Activated CD4-positive, alpha-beta T cell treated with anti-CD3 and anti-CD28 coated beads for 36 hours (primary cell): ENCODE data around the gene WDFY2. TPM values are rescaled to one million over a fixed set of nuclear protein-coding genes. Genes with fewer than 3 reads are reported as not detected.

Source experiments
- ATAC-seq: fragments of 200-7000 bp; cut with Tn5 transposase; one replicate; pipeline ENCODE4 v1.10.0; 2021; ENCODE audit warnings: mild to moderate bottlenecking, moderate library complexity
- CTCF ChIA-PET: fragments of 350-600 bp; sonication (Branson Sonifier 250); formaldehyde crosslinking; loops from one replicate; lab custom pipeline; 2021; ENCODE audit warnings: antibody characterized with exemption; lab: Charles Lee
- POLR2A ChIA-PET: fragments of 350-600 bp; sonication (Branson Sonifier 250); formaldehyde crosslinking; loops from one replicate; lab custom pipeline; 2021; ENCODE audit warnings: antibody characterized with exemption, inconsistent platforms; lab: Charles Lee
- DNase-seq: peaks from one replicate; pipeline ENCODE4 v3.0.0-alpha.2; 2020
- H3K27ac Mint-ChIP-seq: one replicate; pipeline ENCODE4 v1.8.0; 2021; ENCODE audit warnings: mixed read lengths
- H3K27me3 Mint-ChIP-seq: one replicate; pipeline ENCODE4 v1.8.0; 2021; ENCODE audit warnings: mixed read lengths
- H3K36me3 Mint-ChIP-seq: one replicate; pipeline ENCODE4 v1.8.0; 2021; ENCODE audit warnings: low read depth, mixed read lengths
- H3K4me1 Mint-ChIP-seq: one replicate; pipeline ENCODE4 v1.8.0; 2021; ENCODE audit warnings: mixed read lengths
- H3K4me3 Mint-ChIP-seq: one replicate; pipeline ENCODE4 v1.8.0; 2021; ENCODE audit warnings: mild to moderate bottlenecking, moderate library complexity, mixed read lengths
- H3K9me3 Mint-ChIP-seq: one replicate; pipeline ENCODE4 v1.8.0; 2021; ENCODE audit warnings: low read depth, mixed read lengths
- intact Hi-C, 2 experiments: fragments of 100-400 bp; cut with DNase I in 1 of 2; cut with micrococcal nuclease in 1 of 2; formaldehyde crosslinking; loops; one replicate each; pipeline versions ENCODE4 v1.14.2 to v1.15.1; 2022 to 2024; cut with DNase I, micrococcal nuclease
- total RNA-seq, 2 experiments: library from RNA; stranded (reverse); gene quantifications; one replicate each; pipeline ENCODE4 v1.2.3, GENCODE V29; 2021

Gene WDFY2
- total RNA-seq, 2 experiments from 2014 or later = 7.4 to 9.5 TPM

DNA sequence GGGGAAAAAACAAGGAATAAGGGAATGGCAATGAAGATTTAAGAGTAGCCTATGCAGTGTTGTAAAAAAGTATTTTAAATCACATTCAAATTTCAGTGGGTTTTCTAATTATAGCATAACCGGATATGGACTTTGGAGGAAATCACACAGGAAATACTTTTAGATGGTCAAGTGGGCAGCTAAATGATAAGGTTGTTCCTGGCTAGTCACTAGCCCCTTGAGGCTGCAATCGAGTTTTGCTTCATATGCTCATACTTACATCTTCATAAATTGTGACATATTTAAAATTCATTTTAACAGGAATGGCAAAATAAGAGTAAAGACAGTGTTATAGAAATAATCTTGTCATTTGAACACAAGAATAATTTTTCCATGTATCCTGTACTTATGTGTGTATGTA, 88.9 kb downstream of the WDFY2 start:
- Mint-ChIP-seq H3K4me1 (peaks cover 6% of the 10 kb centered on the region), H3K9me3 (peaks cover 2% of the 10 kb centered on the region), H3K27me3 (no peaks in the 10 kb centered on the region), H3K36me3 (peaks cover 12% of the 10 kb centered on the region), H3K4me3 (no peak overlapping the region), H3K27ac (no peak overlapping the region)
- intact Hi-C loops = no loop called here
- DNase-seq (no peak), ATAC-seq (no peak)
- POLR2A ChIA-PET = no interaction called here
- CTCF ChIA-PET = interaction anchor here (0.9 kb wide), 1 partner anchor 40 kb away, joined by 3 read pairs; no protein-coding TSS in a partner anchor

DNA sequence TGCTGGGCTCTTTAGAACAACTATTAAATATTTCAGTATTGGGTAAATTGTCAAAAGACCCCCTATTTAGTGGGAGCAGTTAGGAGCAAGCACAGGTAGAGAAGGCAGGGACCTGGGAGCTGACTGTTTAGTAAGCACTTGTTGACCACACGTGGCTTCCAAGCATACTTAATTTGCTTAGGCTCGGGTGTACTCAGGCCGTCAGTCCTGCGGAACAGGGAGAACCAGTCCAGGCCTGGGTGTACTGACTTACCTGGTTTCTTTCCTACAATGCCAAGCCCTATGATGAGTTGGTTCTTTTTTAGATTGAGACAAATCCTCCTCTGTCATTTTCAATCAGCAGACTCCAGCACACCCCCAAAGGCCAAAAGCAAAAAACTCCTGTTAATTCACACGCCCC, 90.0 kb downstream of the WDFY2 start:
- intact Hi-C loops = no loop called here
- Mint-ChIP-seq H3K27me3 (no peaks in the 10 kb centered on the region), H3K36me3 (peaks cover 12% of the 10 kb centered on the region), H3K4me1 (peaks cover 6% of the 10 kb centered on the region), H3K9me3 (peaks cover 2% of the 10 kb centered on the region), H3K4me3 (no peak overlapping the region), H3K27ac (no peak overlapping the region)
- ChIA-PET CTCF (no interaction called here), POLR2A (interaction anchor here (0.6 kb wide), 1 partner anchor 59 kb away, joined by 3 read pairs; no protein-coding TSS in a partner anchor)
- DNase-seq = no peak
- no peak for ATAC-seq

DNA sequence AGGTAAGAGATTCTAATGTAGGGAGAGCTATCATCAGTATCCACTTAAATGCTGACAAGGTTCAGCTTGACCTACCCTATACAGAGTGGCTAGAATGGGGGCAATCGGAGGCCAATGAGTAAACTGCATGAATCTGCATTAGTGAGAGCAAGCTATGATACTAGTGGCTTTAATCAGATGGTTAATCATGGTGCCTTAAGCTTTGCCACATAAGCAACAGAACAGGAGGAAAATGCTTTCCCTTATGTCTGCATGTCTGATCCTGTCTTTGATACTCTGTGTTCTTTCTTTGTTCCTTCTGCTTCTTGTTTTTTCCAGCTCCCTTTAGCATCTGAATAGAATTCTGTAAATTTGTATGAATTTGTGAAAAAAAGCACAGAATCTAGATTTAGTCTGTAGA, 91.1 kb downstream of the WDFY2 start:
- ChIA-PET CTCF (interaction anchor here (0.6 kb wide), 1 partner anchor 31 kb away, joined by 3 read pairs; no protein-coding TSS in a partner anchor), POLR2A (interaction anchor here (0.6 kb wide), 1 partner anchor 191 kb away, joined by 4 read pairs; no protein-coding TSS in a partner anchor)

DNA sequence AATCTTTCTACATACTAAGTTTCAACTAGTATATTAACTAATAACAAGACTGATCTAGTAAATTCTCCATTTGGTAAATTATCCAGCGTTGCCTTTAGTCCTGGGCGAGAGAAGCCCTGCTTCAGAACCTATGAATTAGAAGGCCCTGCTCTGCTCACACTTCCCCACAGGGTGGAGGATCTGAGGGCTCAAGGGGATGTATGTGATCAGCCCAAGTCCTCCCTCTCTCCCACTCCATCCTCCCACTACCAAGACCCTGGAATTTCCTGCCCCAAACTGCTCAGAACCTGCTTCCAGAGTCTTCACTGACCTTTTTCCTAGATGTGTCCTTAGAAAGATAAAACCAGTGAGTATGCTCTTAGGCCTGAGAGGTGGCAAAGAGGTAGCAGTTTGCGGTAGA, 91.6 kb downstream of the WDFY2 start:
- Mint-ChIP-seq H3K27ac (no peak overlapping the region), H3K4me3 (no peak overlapping the region), H3K4me1 (peaks cover 9% of the 10 kb centered on the region), H3K9me3 (peaks cover 2% of the 10 kb centered on the region), H3K36me3 (peaks cover 12% of the 10 kb centered on the region), H3K27me3 (no peaks in the 10 kb centered on the region)
- ATAC-seq (no peak), DNase-seq (no peak)
- POLR2A ChIA-PET = no interaction called here
- CTCF ChIA-PET = no interaction called here
- intact Hi-C loops = no loop called here

More for the DNA sequence above, 91.1 kb downstream of the WDFY2 start:
- Mint-ChIP-seq H3K9me3 (peaks cover 2% of the 10 kb centered on the region), H3K4me3 (no peak overlapping the region), H3K4me1 (peaks cover 6% of the 10 kb centered on the region), H3K36me3 (peaks cover 12% of the 10 kb centered on the region), H3K27me3 (no peaks in the 10 kb centered on the region), H3K27ac (no peak overlapping the region)
- intact Hi-C loops = no loop called here
- no peak for DNase-seq
- no peak for ATAC-seq

DNA sequence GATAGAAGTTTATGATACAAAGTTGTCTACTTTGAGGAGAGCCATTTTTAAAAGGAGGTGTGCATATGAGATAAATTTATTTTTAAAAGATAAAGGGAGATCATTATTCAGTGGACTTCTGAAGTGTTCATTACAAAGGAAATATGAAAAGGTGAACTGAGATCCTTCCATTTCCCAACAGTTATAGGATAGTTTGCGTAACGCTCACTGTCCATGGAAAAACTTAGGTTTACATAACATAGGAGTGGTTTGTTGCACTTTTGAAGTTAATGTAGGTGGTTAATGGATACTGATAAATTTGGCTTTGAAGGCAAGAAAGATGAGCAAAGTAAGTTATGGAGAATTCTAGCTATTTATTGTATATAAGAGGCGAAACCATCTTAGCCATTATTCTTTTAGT, 92.5 kb downstream of the WDFY2 start:
- H3K27me3 Mint-ChIP-seq = no peaks in the 10 kb centered on the region
- peaks cover 16% of the 10 kb centered on the region for H3K4me1 Mint-ChIP-seq
- no peak overlapping the region for H3K27ac Mint-ChIP-seq
- peaks cover 16% of the 10 kb centered on the region for H3K36me3 Mint-ChIP-seq
- ATAC-seq = no peak
- H3K9me3 Mint-ChIP-seq = no peaks in the 10 kb centered on the region
- no peak overlapping the region for H3K4me3 Mint-ChIP-seq
- POLR2A ChIA-PET = no interaction called here
- DNase-seq = no peak
- CTCF ChIA-PET = no interaction called here
- intact Hi-C loops = no loop called here

DNA sequence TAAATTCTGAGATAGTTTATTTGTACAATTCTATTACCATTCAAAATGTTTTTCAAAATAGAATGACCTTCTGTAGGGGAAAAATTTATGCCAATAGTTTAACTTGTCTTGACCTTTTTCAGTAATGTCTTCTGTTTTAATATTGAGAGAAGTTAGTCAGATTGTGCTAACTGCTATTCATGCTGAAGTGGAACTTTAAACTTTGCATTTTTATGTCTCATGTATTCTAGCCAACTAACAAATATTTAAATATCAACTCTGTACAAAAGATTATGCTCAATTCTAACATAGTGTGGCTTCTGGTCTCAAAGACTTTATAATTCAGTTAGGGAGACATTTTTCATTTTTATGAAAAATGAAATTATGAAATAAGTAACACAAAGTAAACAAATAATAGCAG, 94.2 kb downstream of the WDFY2 start:
- DNase-seq = no peak
- ATAC-seq = no peak
- ChIA-PET CTCF (no interaction called here), POLR2A (no interaction called here)
- Mint-ChIP-seq H3K27ac (no peak overlapping the region), H3K4me3 (no peak overlapping the region), H3K9me3 (no peaks in the 10 kb centered on the region), H3K4me1 (peaks cover 14% of the 10 kb centered on the region), H3K27me3 (no peaks in the 10 kb centered on the region), H3K36me3 (peaks cover 16% of the 10 kb centered on the region)
- intact Hi-C loops = no loop called here

DNA sequence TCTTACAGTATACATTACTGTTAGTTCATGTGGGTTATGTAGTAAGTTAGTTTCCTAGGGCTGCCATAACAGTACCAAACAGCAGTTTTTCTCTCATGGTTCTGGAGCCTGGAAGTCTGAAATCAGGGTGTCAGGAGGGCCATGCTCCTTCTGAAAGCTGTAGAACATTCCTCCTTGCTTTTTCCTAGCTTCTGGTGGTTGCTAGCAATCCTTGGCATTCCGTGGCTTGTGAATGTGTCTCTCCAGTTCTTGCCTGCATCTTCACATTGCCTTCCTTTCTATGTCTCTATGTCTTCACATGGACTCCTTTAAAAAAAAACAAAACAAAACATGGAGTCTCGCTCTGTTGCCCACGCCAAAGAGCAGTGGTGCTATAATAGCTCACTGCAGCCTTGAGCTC, 95.4 kb downstream of the WDFY2 start:
- no peak overlapping the region for H3K4me3 Mint-ChIP-seq
- no peaks in the 10 kb centered on the region for H3K27me3 Mint-ChIP-seq
- no peak for DNase-seq
- H3K36me3 Mint-ChIP-seq = peaks cover 16% of the 10 kb centered on the region
- no peaks in the 10 kb centered on the region for H3K9me3 Mint-ChIP-seq
- ChIA-PET POLR2A (no interaction called here), CTCF (no interaction called here)
- no peak for ATAC-seq
- no peak overlapping the region for H3K27ac Mint-ChIP-seq
- intact Hi-C loops = loop anchor here in 1 of 2 experiments (2.0 kb wide), 1 partner anchor 55 kb away; no protein-coding TSS in a partner anchor
- peaks cover 12% of the 10 kb centered on the region for H3K4me1 Mint-ChIP-seq

DNA sequence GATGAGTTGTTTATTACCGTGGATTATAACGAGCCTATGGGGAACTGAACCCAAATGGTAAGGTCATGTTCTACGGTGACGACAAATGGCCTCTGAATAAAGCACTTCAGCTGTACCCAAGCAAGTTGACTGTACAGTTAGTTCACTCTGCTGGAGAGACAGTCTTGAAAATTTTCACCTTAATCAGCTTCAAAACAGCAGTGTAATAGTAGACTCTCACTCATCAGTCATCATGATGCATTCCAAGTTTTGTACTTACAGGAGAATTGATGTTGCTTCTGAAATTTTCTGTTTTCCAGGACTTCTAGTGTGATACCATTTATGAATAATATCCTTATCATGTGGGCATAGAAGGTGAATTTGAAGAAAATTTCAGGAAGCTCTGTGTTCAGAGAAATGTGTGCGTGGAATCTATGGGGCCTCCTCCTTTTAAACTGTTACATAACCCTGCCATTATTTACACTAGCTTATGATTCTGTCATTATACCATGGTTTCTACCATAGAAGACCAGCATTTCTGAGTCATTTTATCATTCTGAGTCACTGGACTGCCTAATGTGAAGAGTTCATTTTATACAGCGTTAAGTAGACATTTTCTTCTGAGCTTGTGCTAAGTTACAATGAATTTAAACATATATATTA, 96.9 kb downstream of the WDFY2 start:
- DNase-seq (no peak), ATAC-seq (peak; percentile 92)
- H3K36me3 Mint-ChIP-seq = peaks cover 20% of the 10 kb centered on the region
- intact Hi-C loops = loop anchor here in 1 of 2 experiments (2.0 kb wide), 1 partner anchor 56 kb away; no protein-coding TSS in a partner anchor
- no peak overlapping the region for H3K27ac Mint-ChIP-seq
- H3K9me3 Mint-ChIP-seq = no peaks in the 10 kb centered on the region
- H3K4me3 Mint-ChIP-seq = no peak overlapping the region
- CTCF ChIA-PET = interaction anchor here (0.8 to 1.3 kb wide), 3 partner anchors 19 to 227 kb away, joined by 3 to 6 read pairs (median 3); no protein-coding TSS in a partner anchor
- POLR2A ChIA-PET = interaction anchor here (0.6 to 0.8 kb wide), 2 partner anchors 9 to 36 kb away, joined by 4 read pairs; no protein-coding TSS in a partner anchor
- no peaks in the 10 kb centered on the region for H3K27me3 Mint-ChIP-seq
- H3K4me1 Mint-ChIP-seq = peaks cover 12% of the 10 kb centered on the region

DNA sequence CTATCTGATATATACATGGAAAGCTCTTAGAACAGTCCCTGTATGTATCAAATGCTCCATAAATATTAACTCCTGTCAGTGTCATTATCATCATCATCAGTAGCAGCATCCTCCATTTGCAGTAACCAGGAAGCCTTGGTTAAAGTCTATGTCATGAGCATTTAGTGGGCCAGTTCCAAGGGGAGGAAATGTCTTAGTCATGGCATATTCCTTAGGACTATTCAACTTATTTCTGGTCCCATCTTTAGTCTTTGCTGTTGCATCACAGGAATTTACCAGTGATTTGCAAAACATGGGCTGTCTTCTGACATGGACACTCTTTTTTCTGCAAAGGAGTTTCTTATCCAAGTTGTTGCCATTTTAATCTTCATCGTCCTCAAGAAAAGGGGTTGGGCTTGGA, 98.4 kb downstream of the WDFY2 start:
- ChIA-PET POLR2A (no interaction called here), CTCF (no interaction called here)
- ATAC-seq (no peak), DNase-seq (no peak)
- peaks cover 13% of the 10 kb centered on the region for H3K4me1 Mint-ChIP-seq
- H3K36me3 Mint-ChIP-seq = peaks cover 18% of the 10 kb centered on the region
- H3K27ac Mint-ChIP-seq = no peak overlapping the region
- no peaks in the 10 kb centered on the region for H3K27me3 Mint-ChIP-seq
- H3K4me3 Mint-ChIP-seq = no peak overlapping the region
- no peaks in the 10 kb centered on the region for H3K9me3 Mint-ChIP-seq
- intact Hi-C loops = no loop called here

DNA sequence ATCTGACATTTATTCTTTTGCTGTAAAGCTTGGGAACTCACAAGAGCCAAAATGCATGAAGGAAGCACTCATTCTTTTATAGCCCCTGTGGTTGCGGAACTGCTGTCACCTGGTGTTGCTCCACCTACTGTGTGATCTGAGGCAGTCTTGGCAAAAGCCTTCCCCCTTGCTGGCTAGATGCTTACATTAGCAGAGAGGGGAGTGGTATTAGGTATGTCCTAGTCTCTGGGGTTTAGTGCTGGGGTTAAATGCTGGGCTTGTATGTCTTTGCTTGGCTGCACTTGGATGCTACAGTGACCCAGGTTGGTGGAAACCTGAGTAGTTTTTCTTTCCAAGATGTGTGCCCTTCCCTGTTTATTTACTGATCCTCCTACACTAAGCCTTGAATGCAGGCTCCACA, 99.3 kb downstream of the WDFY2 start:
- Mint-ChIP-seq H3K4me3 (no peak overlapping the region), H3K27ac (no peak overlapping the region), H3K36me3 (peaks cover 17% of the 10 kb centered on the region), H3K4me1 (peaks cover 20% of the 10 kb centered on the region), H3K9me3 (no peaks in the 10 kb centered on the region), H3K27me3 (no peaks in the 10 kb centered on the region)
- intact Hi-C loops = no loop called here
- CTCF ChIA-PET = interaction anchor here (0.6 to 1.2 kb wide), 3 partner anchors 12 to 114 kb away, joined by 3 read pairs; no protein-coding TSS in a partner anchor
- POLR2A ChIA-PET = no interaction called here
- no peak for ATAC-seq
- no peak for DNase-seq

DNA sequence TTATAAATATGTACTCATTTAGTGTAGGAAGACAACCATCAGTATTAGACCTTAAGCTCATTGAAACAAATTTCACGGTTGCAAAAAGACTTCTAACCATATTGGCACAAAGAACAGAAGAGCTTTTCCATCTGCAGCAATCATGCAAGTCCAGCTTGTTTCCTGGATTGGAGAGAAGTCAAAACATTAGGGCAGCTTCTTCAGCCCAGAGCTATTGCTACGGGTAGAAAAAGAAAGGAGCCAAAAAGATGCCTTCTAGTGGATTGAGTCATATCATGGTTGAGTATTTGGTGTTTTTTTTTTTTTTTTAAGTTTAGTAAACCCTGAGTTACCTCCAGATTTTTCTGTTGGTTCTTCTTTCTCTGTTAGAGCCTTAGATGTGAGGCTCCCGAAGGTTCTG, 99.8 kb downstream of the WDFY2 start:
- Mint-ChIP-seq H3K4me3 (no peak overlapping the region), H3K27ac (no peak overlapping the region), H3K36me3 (peaks cover 17% of the 10 kb centered on the region), H3K4me1 (peaks cover 21% of the 10 kb centered on the region), H3K9me3 (no peaks in the 10 kb centered on the region), H3K27me3 (no peaks in the 10 kb centered on the region)
- POLR2A ChIA-PET = no interaction called here
- ATAC-seq (no peak), DNase-seq (no peak)
- CTCF ChIA-PET = interaction anchor here (0.6 to 1.2 kb wide), 2 partner anchors 13 to 114 kb away, joined by 3 read pairs; no protein-coding TSS in a partner anchor
- intact Hi-C loops = no loop called here
